ENCODE data around the gene MMP24OS. TPM values are rescaled to one million over a fixed set of nuclear protein-coding genes. Genes with fewer than 3 reads are reported as not detected.
A peak's percentile ranks its signal among the peaks of the same experiment; 100 is the strongest.

Gene MMP24OS
- total RNA-seq, 6 experiments from 2014 or later, result 91.7 to 117 (median 105) TPM

- Mint-ChIP-seq H3K27me3 (ENCODE audit: insufficient read depth) (no peaks in the 10 kb centered on the region; the same call in 1 of the 2 replicates), H3K36me3 (ENCODE audit: low read depth) (peaks cover 17% of the 10 kb centered on the region; the same call in 1 of the 2 replicates), H3K4me1 (ENCODE audit: low read depth) (peaks cover 88% of the 10 kb centered on the region), H3K9me3 (no peaks in the 10 kb centered on the region), H3K27ac (peak overlapping the region; percentile 93), H3K4me3 (peak overlapping the region; percentile 68)
- no peak for DNase-seq
- no peak for TF ChIP-seq CTCF (IDR thresholded peaks at IDR 0.05)
Observed at GRCh38 chr20:35304956-35305355, 27.0 kb upstream of the MMP24OS start.

GRCh38 chr20:35303735-35304491, 26.0 kb upstream of the MMP24OS start:
- peaks cover 11% of the 10 kb centered on the region; the same call in 1 of the 2 replicates for H3K36me3 Mint-ChIP-seq (ENCODE audit: low read depth)
- peak; percentile 97 for TF ChIP-seq CTCF (IDR thresholded peaks at IDR 0.05)
- DNase-seq, result peak; percentile 74
- no peaks in the 10 kb centered on the region; the same call in 1 of the 2 replicates for H3K27me3 Mint-ChIP-seq (ENCODE audit: insufficient read depth)
- H3K9me3 Mint-ChIP-seq, result no peaks in the 10 kb centered on the region
- peaks cover 79% of the 10 kb centered on the region for H3K4me1 Mint-ChIP-seq (ENCODE audit: low read depth)
- H3K27ac Mint-ChIP-seq, result peak overlapping the region; percentile 93
- no peak overlapping the region for H3K4me3 Mint-ChIP-seq

GRCh38 chr20:35303382-35303734, 25.4 kb upstream of the MMP24OS start:
- no peak for TF ChIP-seq CTCF (IDR thresholded peaks at IDR 0.05)
- no peaks in the 10 kb centered on the region for H3K9me3 Mint-ChIP-seq
- no peak overlapping the region for H3K4me3 Mint-ChIP-seq
- peaks cover 74% of the 10 kb centered on the region for H3K4me1 Mint-ChIP-seq (ENCODE audit: low read depth)
- peaks cover 11% of the 10 kb centered on the region; the same call in 1 of the 2 replicates for H3K36me3 Mint-ChIP-seq (ENCODE audit: low read depth)
- H3K27ac Mint-ChIP-seq, result peak overlapping the region; percentile 69
- DNase-seq, result no peak
- H3K27me3 Mint-ChIP-seq (ENCODE audit: insufficient read depth), result no peaks in the 10 kb centered on the region; the same call in 1 of the 2 replicates

GRCh38 chr20:35302421-35303335, 24.8 kb upstream of the MMP24OS start:
- H3K4me1 Mint-ChIP-seq (ENCODE audit: low read depth), result peaks cover 67% of the 10 kb centered on the region
- H3K27ac Mint-ChIP-seq, result peak overlapping the region; percentile 69
- H3K9me3 Mint-ChIP-seq, result no peaks in the 10 kb centered on the region
- DNase-seq, result peak; percentile 38
- H3K36me3 Mint-ChIP-seq (ENCODE audit: low read depth), result peaks cover 11% of the 10 kb centered on the region; the same call in 1 of the 2 replicates
- TF ChIP-seq CTCF (IDR thresholded peaks at IDR 0.05), result peak; percentile 9; the same call in 1 of the 2 replicates
- H3K4me3 Mint-ChIP-seq, result peak overlapping the region; percentile 8; the same call in 1 of the 2 replicates
- no peaks in the 10 kb centered on the region; the same call in 1 of the 2 replicates for H3K27me3 Mint-ChIP-seq (ENCODE audit: insufficient read depth)

- no peak for TF ChIP-seq CTCF (IDR thresholded peaks at IDR 0.05)
- Mint-ChIP-seq H3K9me3 (no peaks in the 10 kb centered on the region), H3K4me1 (ENCODE audit: low read depth) (peaks cover 61% of the 10 kb centered on the region), H3K36me3 (ENCODE audit: low read depth) (peaks cover 7% of the 10 kb centered on the region; the same call in 1 of the 2 replicates), H3K27ac (peak overlapping the region; percentile 69), H3K27me3 (ENCODE audit: insufficient read depth) (peaks cover 2% of the 10 kb centered on the region), H3K4me3 (peak overlapping the region; percentile 30; the same call in 1 of the 2 replicates)
- DNase-seq, result no peak
Observed at GRCh38 chr20:35301426-35301825, 23.5 kb upstream of the MMP24OS start.

Data from HFFc6 (cell line).